SU-DHL-6 (cell line): ENCODE results near the gene RYR2.

Source experiments
- H2AFZ ChIP-seq: fragments of 200-600 bp; sonication (generic); 2 replicates; pipeline ENCODE4 v1.6.1; 2014; ENCODE audit warnings: low read depth, mild to moderate bottlenecking, moderate library complexity, mixed read lengths, antibody characterized with exemption, low read length; ENCODE audit not compliant: severe bottlenecking
- H3F3A ChIP-seq: fragments of 200-600 bp; shearing (Covaris generic); 2 replicates; pipeline ENCODE4 v1.6.0; 2016; ENCODE audit warnings: antibody characterized with exemption, mild to moderate bottlenecking; ENCODE audit not compliant: insufficient read depth
- H3K27ac ChIP-seq: fragments of 200-600 bp; sonication (generic); 2 replicates; pipeline ENCODE4 v1.5.1; 2016; ENCODE audit warnings: low read depth, mild to moderate bottlenecking, low read length, moderate library complexity, mixed read lengths
- H3K27me3 ChIP-seq: fragments of 200-600 bp; sonication (generic), shearing (Covaris generic); 2 replicates; pipeline ENCODE4 v1.6.0; 2014; ENCODE audit warnings: mild to moderate bottlenecking, low read length
- H3K36me3 ChIP-seq: fragments of 200-600 bp; sonication (generic); 2 replicates; pipeline ENCODE4 v1.6.1; 2014; ENCODE audit warnings: mild to moderate bottlenecking, low read length, mixed read lengths
- H3K4me2 ChIP-seq: fragments of 300-600, 200-600 bp; shearing (Covaris generic), sonication (generic); 2 replicates; pipeline ENCODE4 v1.6.0; 2014; ENCODE audit warnings: low read length, low read depth, mild to moderate bottlenecking; ENCODE audit not compliant: poor library complexity, severe bottlenecking
- H3K4me3 ChIP-seq: fragments of 200-600 bp; sonication (generic); 2 replicates; pipeline ENCODE4 v1.5.1; 2014; ENCODE audit warnings: antibody characterized with exemption, low read length, mild to moderate bottlenecking, mixed read lengths; ENCODE audit not compliant: insufficient read depth, poor library complexity, severe bottlenecking
- H3K79me2 ChIP-seq: fragments of 200-600 bp; sonication (generic); 2 replicates; pipeline ENCODE4 v1.6.1; 2014; ENCODE audit warnings: mild to moderate bottlenecking, low read length, moderate library complexity; ENCODE audit not compliant: insufficient read depth
- H3K9ac ChIP-seq: fragments of 200-600 bp; sonication (generic); 2 replicates; pipeline ENCODE4 v1.7.0; 2014; ENCODE audit warnings: mild to moderate bottlenecking, low read length
- H3K9me2 ChIP-seq: fragments of 200-600 bp; sonication (generic); replicated peaks from 2 replicates; pipeline ENCODE4 v1.6.1; 2014; ENCODE audit warnings: low read length; ENCODE audit not compliant: insufficient read depth
- H3K9me3 ChIP-seq: fragments of 200-600 bp; sonication (generic); 2 replicates; pipeline ENCODE4 v1.6.1; 2014; ENCODE audit warnings: low read length, mixed read lengths; ENCODE audit not compliant: insufficient read depth
- H4K20me1 ChIP-seq: fragments of 200-600 bp; sonication (generic); 2 replicates; pipeline ENCODE4 v1.6.1; 2014; ENCODE audit warnings: low read depth, mild to moderate bottlenecking, antibody characterized with exemption, low read length, moderate library complexity, mixed read lengths
- EZH2phosphoT487 ChIP-seq: fragments of 200-600 bp; sonication (generic), shearing (Covaris generic); conservative IDR thresholded peaks from 2 replicates; pipeline ENCODE4 v1.6.1; 2018; ENCODE audit warnings: mild to moderate bottlenecking, antibody characterized with exemption, low read length, moderate library complexity, mixed read lengths
- TF ChIP-seq, protein P1 (sequence below): fragments of 200-600 bp; sonication (generic); IDR thresholded peaks from one replicate; pipeline ENCODE4 v1.5.1; 2017; ENCODE audit warnings: antibody characterized with exemption, mild to moderate bottlenecking, low read length, moderate library complexity; ENCODE audit not compliant: insufficient read depth, poor library complexity, severe bottlenecking

Gene RYR2

DNA sequence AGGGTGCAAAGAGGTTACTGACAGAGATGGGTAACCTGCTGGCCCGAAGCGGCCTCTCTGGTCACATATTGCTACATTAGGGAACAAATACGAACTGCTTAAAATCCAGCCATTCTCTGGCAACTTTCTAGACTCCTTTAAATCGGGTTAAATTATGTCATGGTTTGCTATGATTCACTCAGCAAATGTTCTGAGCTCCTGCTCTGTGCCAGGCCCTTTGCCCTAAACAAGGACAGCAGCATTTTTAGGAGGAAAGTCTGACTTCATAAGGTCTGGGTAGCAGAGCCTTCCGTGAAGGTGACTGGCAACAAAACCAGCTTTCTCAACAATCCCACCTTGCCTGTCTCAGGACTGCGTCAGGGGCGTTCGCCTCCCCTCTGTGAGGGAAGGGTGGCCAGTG lies 833.3 kb downstream of the RYR2 start:
- no peaks in the 10 kb centered on the region for H3K27me3 ChIP-seq

DNA sequence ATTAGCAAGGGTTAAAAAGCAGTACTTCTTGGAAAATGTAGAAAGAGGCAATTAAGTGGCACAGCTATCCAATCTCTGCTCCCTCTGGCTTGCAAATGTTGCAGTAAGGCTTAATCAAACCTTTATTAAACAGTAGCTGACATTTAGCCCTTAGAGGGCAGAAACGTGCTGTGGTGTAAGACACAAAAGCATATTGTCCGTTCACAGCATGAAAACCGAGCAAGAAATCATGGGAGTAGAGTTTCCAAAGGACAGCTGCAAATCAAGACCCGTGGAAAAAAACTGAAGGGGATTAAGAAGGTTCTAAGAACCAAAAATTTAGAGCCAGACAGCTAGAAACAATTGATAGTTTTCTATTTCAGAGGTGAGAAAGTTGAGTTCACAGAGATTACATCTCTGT lies 835.6 kb downstream of the RYR2 start:
- no peaks in the 10 kb centered on the region for H3K9me2 ChIP-seq
- TF ChIP-seq, protein P1, sequence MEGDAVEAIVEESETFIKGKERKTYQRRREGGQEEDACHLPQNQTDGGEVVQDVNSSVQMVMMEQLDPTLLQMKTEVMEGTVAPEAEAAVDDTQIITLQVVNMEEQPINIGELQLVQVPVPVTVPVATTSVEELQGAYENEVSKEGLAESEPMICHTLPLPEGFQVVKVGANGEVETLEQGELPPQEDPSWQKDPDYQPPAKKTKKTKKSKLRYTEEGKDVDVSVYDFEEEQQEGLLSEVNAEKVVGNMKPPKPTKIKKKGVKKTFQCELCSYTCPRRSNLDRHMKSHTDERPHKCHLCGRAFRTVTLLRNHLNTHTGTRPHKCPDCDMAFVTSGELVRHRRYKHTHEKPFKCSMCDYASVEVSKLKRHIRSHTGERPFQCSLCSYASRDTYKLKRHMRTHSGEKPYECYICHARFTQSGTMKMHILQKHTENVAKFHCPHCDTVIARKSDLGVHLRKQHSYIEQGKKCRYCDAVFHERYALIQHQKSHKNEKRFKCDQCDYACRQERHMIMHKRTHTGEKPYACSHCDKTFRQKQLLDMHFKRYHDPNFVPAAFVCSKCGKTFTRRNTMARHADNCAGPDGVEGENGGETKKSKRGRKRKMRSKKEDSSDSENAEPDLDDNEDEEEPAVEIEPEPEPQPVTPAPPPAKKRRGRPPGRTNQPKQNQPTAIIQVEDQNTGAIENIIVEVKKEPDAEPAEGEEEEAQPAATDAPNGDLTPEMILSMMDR, result no peak
- no peak for TF ChIP-seq EZH2phosphoT487
- no peak overlapping the region for H3K9ac ChIP-seq

More for the DNA sequence above, 833.3 kb downstream of the RYR2 start:
- Histone ChIP-seq H3F3A (no peaks in the 10 kb centered on the region), H3K4me2 (no peak overlapping the region), H4K20me1 (no peaks in the 10 kb centered on the region), H3K4me3 (no peak overlapping the region), H3K9me3 (no peaks in the 10 kb centered on the region), H3K36me3 (no peaks in the 10 kb centered on the region), H3K9ac (no peak overlapping the region), H3K27ac (no peak overlapping the region), H2AFZ (no peak overlapping the region), H3K79me2 (no peaks in the 10 kb centered on the region), H3K9me2 (no peaks in the 10 kb centered on the region)
- no peak for TF ChIP-seq EZH2phosphoT487
- TF ChIP-seq, protein P1, result no peak

DNA sequence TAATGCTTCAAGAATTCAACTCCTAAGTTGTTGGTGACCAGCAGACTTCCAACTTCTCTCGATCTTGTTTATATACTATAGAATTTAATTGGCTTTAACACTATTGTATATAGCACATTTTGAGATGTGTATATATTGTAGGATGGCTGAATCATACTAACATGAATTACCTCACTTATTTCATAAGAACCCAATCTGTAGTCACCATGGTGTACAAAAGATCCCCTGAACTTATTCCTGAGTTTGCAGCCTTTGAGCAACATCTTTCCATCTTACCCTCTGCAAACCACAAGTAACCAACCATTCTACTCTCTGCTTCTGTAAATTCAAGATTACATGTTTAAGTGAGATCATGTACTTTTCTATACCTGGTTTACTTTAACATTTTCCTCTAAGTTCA lies 836.4 kb downstream of the RYR2 start:
- Histone ChIP-seq H3K36me3 (no peaks in the 10 kb centered on the region), H2AFZ (no peak overlapping the region), H3K79me2 (no peaks in the 10 kb centered on the region), H3F3A (no peaks in the 10 kb centered on the region), H4K20me1 (no peaks in the 10 kb centered on the region), H3K4me2 (no peak overlapping the region), H3K27me3 (no peaks in the 10 kb centered on the region; the same call in 1 of the 2 replicates), H3K9me3 (no peaks in the 10 kb centered on the region), H3K27ac (no peak overlapping the region), H3K9me2 (no peaks in the 10 kb centered on the region), H3K4me3 (no peak overlapping the region), H3K9ac (no peak overlapping the region)
- TF ChIP-seq, protein P1, result no peak
- no peak for TF ChIP-seq EZH2phosphoT487

More for the DNA sequence above, 835.6 kb downstream of the RYR2 start:
- H2AFZ ChIP-seq, result no peak overlapping the region
- H3K4me2 ChIP-seq, result no peak overlapping the region
- H4K20me1 ChIP-seq, result no peaks in the 10 kb centered on the region
- H3K27me3 ChIP-seq, result no peaks in the 10 kb centered on the region; the same call in 1 of the 2 replicates
- H3K27ac ChIP-seq, result no peak overlapping the region
- no peaks in the 10 kb centered on the region for H3K9me3 ChIP-seq
- H3K4me3 ChIP-seq, result no peak overlapping the region
- H3K79me2 ChIP-seq, result no peaks in the 10 kb centered on the region
- H3F3A ChIP-seq, result no peaks in the 10 kb centered on the region
- no peaks in the 10 kb centered on the region for H3K36me3 ChIP-seq
